ENCODE measurements around the gene SLC40A1.

Gene SLC40A1

GRCh38 chr2:189601043-189601442, 20.5 kb upstream of the SLC40A1 start:
- DNase-seq (ENCODE audit: low read depth): no peak

GRCh38 chr2:189599245-189599644, 18.7 kb upstream of the SLC40A1 start:
- no peak for DNase-seq (ENCODE audit: low read depth)

GRCh38 chr2:189595417-189595816, 14.8 kb upstream of the SLC40A1 start:
- DNase-seq (ENCODE audit: low read depth): no peak

GRCh38 chr2:189594305-189594704, 13.7 kb upstream of the SLC40A1 start:
- no peak for DNase-seq (ENCODE audit: low read depth)

- DNase-seq (ENCODE audit: low read depth): no peak
Observed at GRCh38 chr2:189593115-189593514, 12.5 kb upstream of the SLC40A1 start.

GRCh38 chr2:189592353-189592984, 11.9 kb upstream of the SLC40A1 start:
- DNase-seq (ENCODE audit: low read depth): no peak

- no peak for DNase-seq (ENCODE audit: low read depth)
Observed at GRCh38 chr2:189587780-189588179, 7.2 kb upstream of the SLC40A1 start.

GRCh38 chr2:189585226-189585756, 4.7 kb upstream of the SLC40A1 start:
- DNase-seq (ENCODE audit: low read depth): no peak

GRCh38 chr2:189584686-189585085, 4.1 kb upstream of the SLC40A1 start:
- DNase-seq (ENCODE audit: low read depth): no peak

GRCh38 chr2:189583227-189584198, 2.9 kb upstream of the SLC40A1 start:
- no peak for DNase-seq (ENCODE audit: low read depth)

GRCh38 chr2:189582809-189583192, 2.2 kb upstream of the SLC40A1 start:
- DNase-seq (ENCODE audit: low read depth): no peak

GRCh38 chr2:189582140-189582808, 1.7 kb upstream of the SLC40A1 start:
- no peak for DNase-seq (ENCODE audit: low read depth)

GRCh38 chr2:189581354-189582139, 961 bp upstream of the SLC40A1 start:
- no peak for DNase-seq (ENCODE audit: low read depth)

GRCh38 chr2:189580241-189580651, 340 bp downstream of the SLC40A1 start:
- DNase-seq (ENCODE audit: low read depth): no peak

GRCh38 chr2:189579585-189580186, 900 bp downstream of the SLC40A1 start:
- DNase-seq (ENCODE audit: low read depth): no peak

GRCh38 chr2:189578272-189578950, 2.2 kb downstream of the SLC40A1 start:
- no peak for DNase-seq (ENCODE audit: low read depth)

- no peak for DNase-seq (ENCODE audit: low read depth)
Observed at GRCh38 chr2:189577121-189577520, 3.5 kb downstream of the SLC40A1 start.

GRCh38 chr2:189576396-189576795, 4.2 kb downstream of the SLC40A1 start:
- DNase-seq (ENCODE audit: low read depth): no peak

- DNase-seq (ENCODE audit: low read depth): no peak
Observed at GRCh38 chr2:189574793-189575475, 5.7 kb downstream of the SLC40A1 start.

GRCh38 chr2:189570570-189571031, 10.0 kb downstream of the SLC40A1 start:
- no peak for DNase-seq (ENCODE audit: low read depth)
